ENCODE results near the gene HAAO.

Gene HAAO

GRCh38 chr2:42813763-42814162 lies 21.4 kb upstream of the HAAO start:
- no peak for DNase-seq (ENCODE audit: low read depth in 3 of 3, low spot score in 1 of 3)

GRCh38 chr2:42812899-42813479 lies 20.6 kb upstream of the HAAO start:
- DNase-seq (ENCODE audit: low read depth in 3 of 3, low spot score in 1 of 3), result no peak

- DNase-seq (ENCODE audit: low read depth in 3 of 3, low spot score in 1 of 3), result peak in 2 of 3 donors; percentile 23 to 30
Measured at GRCh38 chr2:42810971-42811811, 18.8 kb upstream of the HAAO start.

GRCh38 chr2:42810121-42810970 lies 18.0 kb upstream of the HAAO start:
- DNase-seq (ENCODE audit: low read depth in 3 of 3, low spot score in 1 of 3), result peak; percentile 82 to 97 (median 92)

GRCh38 chr2:42809819-42810120 lies 17.4 kb upstream of the HAAO start:
- DNase-seq (ENCODE audit: low read depth in 3 of 3, low spot score in 1 of 3), result peak in 1 of 3 donors; percentile 23

- no peak for DNase-seq (ENCODE audit: low read depth in 3 of 3, low spot score in 1 of 3)
Measured at GRCh38 chr2:42809131-42809818, 16.9 kb upstream of the HAAO start.

- no peak for DNase-seq (ENCODE audit: low read depth in 3 of 3, low spot score in 1 of 3)
Measured at GRCh38 chr2:42808301-42808700, 15.9 kb upstream of the HAAO start.

GRCh38 chr2:42806786-42807185 lies 14.4 kb upstream of the HAAO start:
- DNase-seq (ENCODE audit: low read depth in 3 of 3, low spot score in 1 of 3), result no peak

GRCh38 chr2:42804891-42805290 lies 12.5 kb upstream of the HAAO start:
- no peak for DNase-seq (ENCODE audit: low read depth in 3 of 3, low spot score in 1 of 3)

GRCh38 chr2:42804338-42804737 lies 12.0 kb upstream of the HAAO start:
- DNase-seq (ENCODE audit: low read depth in 3 of 3, low spot score in 1 of 3), result no peak

GRCh38 chr2:42802150-42802549 lies 9.8 kb upstream of the HAAO start:
- no peak for DNase-seq (ENCODE audit: low read depth in 3 of 3, low spot score in 1 of 3)

- DNase-seq (ENCODE audit: low read depth in 3 of 3, low spot score in 1 of 3), result no peak
Measured at GRCh38 chr2:42801381-42801780, 9.0 kb upstream of the HAAO start.

GRCh38 chr2:42800981-42801380 lies 8.6 kb upstream of the HAAO start:
- no peak for DNase-seq (ENCODE audit: low read depth in 3 of 3, low spot score in 1 of 3)

- DNase-seq (ENCODE audit: low read depth in 3 of 3, low spot score in 1 of 3), result no peak
Measured at GRCh38 chr2:42800461-42800962, 8.1 kb upstream of the HAAO start.

GRCh38 chr2:42799881-42800280 lies 7.5 kb upstream of the HAAO start:
- DNase-seq (ENCODE audit: low read depth in 3 of 3, low spot score in 1 of 3), result no peak

GRCh38 chr2:42797281-42797680 lies 4.9 kb upstream of the HAAO start:
- DNase-seq (ENCODE audit: low read depth in 3 of 3, low spot score in 1 of 3), result no peak

- no peak for DNase-seq (ENCODE audit: low read depth in 3 of 3, low spot score in 1 of 3)
Measured at GRCh38 chr2:42796427-42797248, 4.3 kb upstream of the HAAO start.

- no peak for DNase-seq (ENCODE audit: low read depth in 3 of 3, low spot score in 1 of 3)
Measured at GRCh38 chr2:42795841-42796301, 3.5 kb upstream of the HAAO start.

- DNase-seq (ENCODE audit: low read depth in 3 of 3, low spot score in 1 of 3), result no peak
Measured at GRCh38 chr2:42795275-42795674, 2.9 kb upstream of the HAAO start.

Data from stimulated activated CD4-positive, alpha-beta T cell treated with anti-CD3 and anti-CD28 coated beads, TNF-alpha, amount 100 ng/mL, for 1 hour (primary cell).